ENCODE results near the gene SLC35G2.
"Not testable (repeated sequence)": the region's sequence is repeated elsewhere in the genome, so short reads cannot be mapped to it uniquely, and the experiment has no call there.

SLC35G2 gene

GRCh38 chr3:136818769-136819391 lies at the start of gene SLC35G2:
SLC35G2 (plus strand) TSS chr3:136819126; CDS start chr3:136854461, 35,335 bp downstream.
- DNase-seq (ENCODE audit: low spot score) = no peak

- no peak for DNase-seq (ENCODE audit: low spot score)
Measured at GRCh38 chr3:136772709-136773108, 46.2 kb upstream of the SLC35G2 start.

- DNase-seq (ENCODE audit: low spot score) = no peak
Measured at GRCh38 chr3:136778865-136779264, 40.1 kb upstream of the SLC35G2 start.

DNA sequence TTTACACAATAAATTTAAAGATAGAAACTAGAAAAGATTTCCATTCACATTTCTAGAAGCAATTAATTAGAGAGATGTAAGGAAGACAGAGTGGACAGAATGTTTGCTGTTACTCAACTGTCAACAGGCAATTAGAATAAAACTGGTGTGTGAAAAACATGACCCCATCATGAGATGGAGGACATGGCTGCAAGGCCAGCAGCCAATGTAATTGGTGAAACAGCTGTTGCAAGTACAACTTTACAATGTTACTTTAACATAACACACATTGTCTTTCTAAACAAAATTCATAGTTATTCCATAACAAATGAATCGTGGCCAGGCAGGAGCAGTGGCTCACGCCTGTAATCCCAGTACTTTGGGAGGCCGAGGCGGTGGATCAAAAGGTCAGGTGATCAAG lies 38.2 kb upstream of the SLC35G2 start:
- no peak for DNase-seq (ENCODE audit: low spot score)

GRCh38 chr3:136783708-136784191 lies 35.2 kb upstream of the SLC35G2 start:
- no peak for DNase-seq (ENCODE audit: low spot score)

DNA sequence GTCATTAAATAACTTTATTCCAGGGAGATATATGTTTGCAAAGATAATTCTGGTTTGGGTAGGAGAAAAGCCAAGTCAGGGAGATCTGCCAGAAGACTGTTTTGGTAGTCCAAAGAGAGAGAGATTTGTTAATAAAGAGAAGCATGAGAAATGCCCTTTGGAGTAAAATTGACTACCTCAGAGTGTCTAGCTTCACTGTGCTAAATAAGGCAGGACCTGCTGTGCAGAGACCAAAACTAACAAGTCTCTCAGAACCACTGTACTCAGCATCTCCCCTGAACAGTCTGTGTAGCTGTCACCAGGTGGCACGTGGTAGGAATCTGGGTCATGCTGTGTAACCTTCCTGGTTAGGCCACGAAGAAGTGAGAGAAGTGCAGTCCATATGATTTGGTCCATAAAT lies 31.6 kb upstream of the SLC35G2 start:
- no peak for DNase-seq (ENCODE audit: low spot score)

DNA sequence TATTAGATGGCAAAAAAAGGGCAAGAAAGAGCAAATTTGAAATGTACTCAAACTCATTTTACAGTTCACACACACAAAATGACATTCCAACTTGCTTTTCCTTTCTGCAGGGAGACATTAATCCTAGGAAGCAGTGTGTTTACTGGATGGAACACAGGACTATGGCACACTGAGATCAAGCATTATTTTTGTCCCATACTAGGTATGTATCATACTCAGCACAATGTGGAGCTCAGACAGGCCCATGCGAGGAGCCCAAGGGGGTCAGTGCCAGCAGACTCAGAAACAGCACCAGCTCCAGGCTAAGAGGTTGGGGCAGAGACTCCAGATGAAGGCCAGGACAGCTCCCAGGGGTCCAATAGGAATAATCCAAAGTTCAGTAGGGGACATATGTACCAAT lies 30.8 kb upstream of the SLC35G2 start:
- DNase-seq (ENCODE audit: low spot score) = no peak

DNA sequence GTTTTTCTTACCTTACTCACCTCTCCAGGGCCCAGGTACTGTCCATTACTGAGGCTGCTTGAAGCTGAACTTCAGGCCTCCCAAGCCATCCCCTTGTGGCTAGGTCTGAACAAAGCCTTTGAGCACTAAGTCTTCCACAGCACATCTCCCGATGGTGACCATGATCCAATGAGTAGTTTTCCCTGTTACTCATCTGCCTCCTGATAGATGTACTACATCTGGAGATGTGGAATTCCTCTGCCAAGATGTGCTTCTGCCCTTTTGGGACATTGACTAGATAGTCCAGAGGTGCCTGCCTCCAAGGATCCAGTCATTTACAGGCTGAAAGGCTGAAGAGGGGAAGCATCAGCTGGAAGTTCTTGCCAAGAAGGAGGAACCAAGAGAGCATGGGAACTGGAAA lies 28.9 kb upstream of the SLC35G2 start:
- DNase-seq (ENCODE audit: low spot score) = no peak

- no peak for DNase-seq (ENCODE audit: low spot score)
Measured at GRCh38 chr3:136790786-136791185, 28.1 kb upstream of the SLC35G2 start.

GRCh38 chr3:136792556-136793330 lies 26.2 kb upstream of the SLC35G2 start:
- no peak for DNase-seq (ENCODE audit: low spot score)

GRCh38 chr3:136801146-136801545 lies 17.8 kb upstream of the SLC35G2 start:
- not testable (repeated sequence) for DNase-seq (ENCODE audit: low spot score)

DNA sequence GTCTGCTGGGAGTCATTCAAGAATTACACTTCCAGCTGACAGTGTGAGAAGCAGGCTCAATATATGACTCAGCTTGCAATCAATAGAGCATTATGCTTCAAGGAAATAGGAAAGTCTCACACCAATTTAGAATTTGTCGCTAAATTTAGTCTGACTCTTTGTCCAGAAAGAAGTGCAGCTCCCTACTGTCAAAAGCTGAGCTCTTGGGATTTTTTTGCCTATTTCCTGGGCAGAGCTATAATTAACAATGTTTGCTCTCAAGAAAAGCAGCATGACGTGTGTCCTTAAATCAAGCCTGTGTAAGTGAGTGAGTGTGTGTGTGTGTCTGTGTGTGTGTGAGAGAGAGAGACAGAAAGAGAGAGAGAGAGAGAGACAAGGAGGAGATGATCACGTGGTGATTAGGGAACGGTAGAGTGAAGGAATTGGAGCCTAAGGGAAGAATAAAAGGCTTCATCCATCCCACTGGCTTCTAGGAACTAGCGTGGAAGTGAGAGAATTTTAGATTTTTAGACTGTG lies 16.4 kb upstream of the SLC35G2 start:
- peak; percentile 94 for DNase-seq (ENCODE audit: low spot score)

- DNase-seq (ENCODE audit: low spot score) = no peak
Measured at GRCh38 chr3:136804141-136804540, 14.8 kb upstream of the SLC35G2 start.

DNA sequence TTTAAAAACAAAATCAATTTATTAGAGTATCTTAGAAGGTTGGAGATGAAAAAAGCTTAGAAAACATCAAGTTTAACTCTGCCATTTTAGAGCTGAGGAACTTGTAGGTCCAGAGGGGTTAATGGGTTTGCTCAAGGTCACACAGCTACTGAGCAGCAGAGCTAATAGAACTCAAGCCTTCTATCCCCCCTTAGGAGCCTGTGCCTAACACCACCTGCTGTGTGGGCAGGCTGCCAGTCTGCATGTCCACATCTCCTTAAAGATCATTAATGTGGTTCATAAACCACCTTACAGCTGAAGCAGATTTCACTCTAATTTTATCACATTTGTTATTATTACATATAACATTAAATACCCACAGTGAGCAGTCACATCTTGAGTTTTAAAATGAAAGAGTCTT lies 14.1 kb upstream of the SLC35G2 start:
- DNase-seq (ENCODE audit: low spot score) = no peak

DNA sequence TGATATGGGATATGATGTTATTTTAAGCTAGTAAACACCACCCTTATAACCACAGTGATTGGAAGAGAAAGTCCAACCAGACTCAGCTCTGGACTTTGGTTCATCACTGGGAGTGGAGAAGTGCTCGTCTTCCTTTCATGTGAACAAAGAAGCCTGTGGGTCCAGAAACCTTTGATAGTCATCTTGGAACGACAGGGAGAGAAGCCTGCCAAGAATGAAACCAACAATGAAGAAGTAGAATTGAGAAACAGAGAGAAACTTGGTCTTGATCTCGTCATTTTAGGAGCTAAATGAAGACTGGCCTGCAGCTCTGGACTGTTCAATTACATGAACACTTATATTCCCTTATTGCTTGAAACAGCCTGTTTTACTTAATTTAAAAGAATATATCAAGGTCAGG lies 13.1 kb upstream of the SLC35G2 start:
- DNase-seq (ENCODE audit: low spot score) = no peak

- no peak for DNase-seq (ENCODE audit: low spot score)
Measured at GRCh38 chr3:136811701-136812100, 7.2 kb upstream of the SLC35G2 start.

GRCh38 chr3:136817448-136817847 lies 1.5 kb upstream of the SLC35G2 start:
- DNase-seq (ENCODE audit: low spot score) = no peak

DNA sequence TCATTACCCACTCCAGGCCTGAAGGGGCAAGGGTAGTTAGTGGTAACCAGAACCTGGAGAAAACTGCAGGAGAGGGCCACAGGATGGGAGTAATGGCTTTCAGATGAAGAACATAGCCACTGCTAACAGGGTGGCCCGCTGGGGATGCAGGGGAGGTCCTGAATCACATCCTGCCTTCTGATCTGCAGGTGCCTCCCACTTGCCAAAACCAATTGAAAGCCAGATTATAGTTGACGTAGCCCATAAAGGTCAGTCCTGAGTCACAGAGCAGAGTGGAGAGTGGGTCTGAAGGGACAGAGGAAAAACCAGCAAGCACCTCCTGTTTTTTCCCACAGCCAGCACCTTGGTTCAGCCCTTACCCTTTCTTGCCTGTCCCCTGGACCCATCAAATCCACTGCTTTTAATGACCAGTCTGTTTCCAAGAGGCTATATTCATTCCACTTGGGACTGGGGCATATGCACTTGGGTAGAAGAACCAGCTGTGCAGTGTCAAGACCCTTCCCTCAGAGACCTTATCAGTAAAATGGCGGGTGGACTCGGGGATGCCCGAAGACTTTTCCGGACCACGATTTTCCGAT lies 646 bp upstream of the SLC35G2 start:
- DNase-seq (ENCODE audit: low spot score) = peak; percentile 35

DNA sequence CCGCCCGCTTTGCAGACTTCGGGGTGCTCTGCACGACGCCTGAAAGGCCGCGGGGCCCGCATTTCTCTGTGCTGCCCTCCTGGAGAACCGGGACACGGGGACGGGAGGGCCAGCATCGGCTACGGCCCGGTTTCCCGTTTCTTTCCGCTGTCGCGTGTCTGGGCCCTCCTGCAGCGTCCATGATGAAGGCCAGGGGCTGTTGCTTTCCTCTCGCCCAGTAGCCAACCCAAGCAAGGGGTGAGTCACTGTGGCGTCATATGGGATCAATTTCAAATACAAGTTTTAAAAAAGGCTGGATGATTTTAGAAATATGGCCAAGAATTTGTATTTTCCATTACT lies 435 bp downstream of the SLC35G2 start:
- DNase-seq (ENCODE audit: low spot score) = no peak

- no peak for DNase-seq (ENCODE audit: low spot score)
Measured at GRCh38 chr3:136819731-136820679, 1.1 kb downstream of the SLC35G2 start.

- no peak for DNase-seq (ENCODE audit: low spot score)
Measured at GRCh38 chr3:136831461-136831860, 12.5 kb downstream of the SLC35G2 start.

Data from COLO829 (cell line).